SK-N-SH (cell line): ENCODE data around the gene PKP4. TPM values are rescaled to one million over a fixed set of nuclear protein-coding genes. Genes with fewer than 3 reads are reported as not detected.
A peak's percentile ranks its signal among the peaks of the same experiment; 100 is the strongest.

Source experiments
- CTCF ChIA-PET: fragments of 300-600, 350-600 bp; formaldehyde crosslinking; extraction: SDS; loops from one replicate; lab custom pipeline; 2021; lab: Yijun Ruan, JAX
- POLR2A ChIA-PET: fragments of 350-600 bp; sonication (Branson Sonifier 250); formaldehyde crosslinking; extraction: SDS; loops from one replicate; lab custom pipeline; 2020; ENCODE audit warnings: antibody characterized with exemption, inconsistent platforms; lab: Yijun Ruan, JAX
- DNase-seq: peaks from one replicate; pipeline ENCODE4 v3.0.0; 2012
- H2AFZ ChIP-seq: fragments of 200-600 bp; sonication (generic); 2 replicates; pipeline ENCODE4 v1.8.1; 2016; ENCODE audit warnings: antibody characterized with exemption, mild to moderate bottlenecking, low read depth
- H3F3A ChIP-seq: fragments of 200-600 bp; sonication (generic); replicated peaks from 2 replicates; pipeline ENCODE3; 2016; ENCODE audit warnings: antibody characterized with exemption, mild to moderate bottlenecking; ENCODE audit not compliant: insufficient read depth
- H3K27ac ChIP-seq, 2 experiments: fragments of 200-500 bp in 1 of 2; fragments of 200-600 bp in 1 of 2; sonication (Bioruptor generic) in 1 of 2; sonication (generic), shearing (Covaris generic) in 1 of 2; 2 replicates each; pipeline versions ENCODE4 v1.5.1 to v1.6.1; 2014 to 2016; ENCODE audit warnings: low read depth in 2 of 2, inconsistent platforms in 1 of 2, low read length in 1 of 2, mild to moderate bottlenecking in 1 of 2, mixed read lengths in 1 of 2
- H3K27me3 ChIP-seq: fragments of 200-600 bp; sonication (generic), shearing (Covaris generic); 2 replicates; pipeline ENCODE4 v1.6.1; 2016; ENCODE audit warnings: mixed run types; ENCODE audit not compliant: insufficient read depth
- H3K36me3 ChIP-seq, 2 experiments: fragments of 200-500 bp in 1 of 2; fragments of 200-600 bp in 1 of 2; sonication (Bioruptor generic) in 1 of 2; sonication (generic) in 1 of 2; replicated peaks in 1 of 2; 2 replicates each; pipeline versions ENCODE3 to v1.5.1; 2014 to 2016; ENCODE audit warnings: low read length in 1 of 2, mild to moderate bottlenecking in 1 of 2; ENCODE audit not compliant: insufficient read depth in 2 of 2, control insufficient read depth in 1 of 2
- H3K4me1 ChIP-seq, 2 experiments: fragments of 200-500 bp in 1 of 2; fragments of 200-600 bp in 1 of 2; sonication (Bioruptor generic) in 1 of 2; sonication (generic), shearing (Covaris generic) in 1 of 2; 2 replicates each; pipeline versions ENCODE4 v1.5.1 to v1.6.1; 2014 to 2016; ENCODE audit warnings: low read depth in 1 of 2, low read length in 1 of 2, mixed run types in 1 of 2; ENCODE audit not compliant: insufficient read depth in 2 of 2, control insufficient read depth in 1 of 2
- H3K4me2 ChIP-seq: fragments of 200-600 bp; sonication (generic), shearing (Covaris generic); 2 replicates; pipeline ENCODE4 v1.6.1; 2017; ENCODE audit warnings: mixed run types
- H3K4me3 ChIP-seq, 2 experiments: fragments of 200-500 bp in 1 of 2; fragments of 200-600 bp in 1 of 2; sonication (Bioruptor generic) in 1 of 2; sonication (generic), shearing (Covaris generic) in 1 of 2; 2 replicates each; pipeline versions ENCODE4 v1.5.1 to v1.8.1; 2014 to 2016; ENCODE audit warnings: low read depth in 2 of 2, inconsistent platforms in 1 of 2, low read length in 1 of 2, mild to moderate bottlenecking in 1 of 2, mixed read lengths in 1 of 2, moderate library complexity in 1 of 2
- H3K79me2 ChIP-seq: fragments of 200-600 bp; sonication (generic); 2 replicates; pipeline ENCODE4 v1.8.1; 2017; ENCODE audit warnings: mild to moderate bottlenecking; ENCODE audit not compliant: insufficient read depth
- H3K9ac ChIP-seq: fragments of 200-600 bp; sonication (generic); 2 replicates; pipeline ENCODE4 v1.6.1; 2017; ENCODE audit warnings: mixed run types
- H3K9me2 ChIP-seq: fragments of 200-600 bp; sonication (generic); 2 replicates; pipeline ENCODE4 v1.6.1; 2017; ENCODE audit warnings: mixed run types
- H3K9me3 ChIP-seq: fragments of 200-600 bp; sonication (generic); 2 replicates; pipeline ENCODE4 v1.6.1; 2017; ENCODE audit warnings: mixed run types, mild to moderate bottlenecking, moderate library complexity
- H4K20me1 ChIP-seq: fragments of 200-600 bp; sonication (generic); 2 replicates; pipeline ENCODE4 v1.6.1; 2017; ENCODE audit warnings: mild to moderate bottlenecking, mixed run types; ENCODE audit not compliant: insufficient read depth
- ELF1 ChIP-seq: IDR thresholded peaks from 2 replicates; pipeline ENCODE4 v1.4.0; 2012
- EP300 ChIP-seq, 2 experiments: IDR thresholded peaks; 2 replicates each; pipeline versions ENCODE4 v1.4.0 to v1.6.1; 2012; ENCODE audit warnings: borderline replicate concordance in 1 of 2, low read depth in 1 of 2, low read length in 1 of 2
- EZH2phosphoT487 ChIP-seq: fragments of 200-600 bp; sonication (generic); IDR thresholded peaks from 2 replicates; pipeline ENCODE4 v1.6.1; 2017; ENCODE audit warnings: low read depth, mixed run types, mild to moderate bottlenecking, antibody characterized with exemption, moderate library complexity, borderline replicate concordance
- FOXJ3 ChIP-seq: sonication (generic); formaldehyde crosslinking; IDR thresholded peaks from 2 replicates; pipeline ENCODE4 v1.5.1; 2020; ENCODE audit warnings: mild to moderate bottlenecking, missing genetic modification reagents
- GABPA ChIP-seq: IDR thresholded peaks from 2 replicates; pipeline ENCODE4 v1.4.0; 2012; ENCODE audit warnings: low read depth, mild to moderate bottlenecking
- GATA2 ChIP-seq: sonication (generic); formaldehyde crosslinking; IDR thresholded peaks from 2 replicates; pipeline ENCODE4 v1.5.0; 2020; ENCODE audit warnings: mild to moderate bottlenecking, missing genetic modification reagents
- JUND ChIP-seq: IDR thresholded peaks from 2 replicates; pipeline ENCODE4 v1.4.0; 2012
- MEF2A ChIP-seq: IDR thresholded peaks from 2 replicates; pipeline ENCODE4 v1.4.0; 2012; ENCODE audit warnings: low read depth, borderline replicate concordance
- MXI1 ChIP-seq: IDR thresholded peaks from 2 replicates; pipeline ENCODE4 v1.6.1; 2012; ENCODE audit warnings: mild to moderate bottlenecking, low read depth, low read length, improper control_type of control experiment
- NFIC ChIP-seq: IDR thresholded peaks from 2 replicates; pipeline ENCODE4 v1.4.0; 2012; ENCODE audit warnings: borderline replicate concordance
- NRF1 ChIP-seq: IDR thresholded peaks from 2 replicates; pipeline ENCODE4 v1.6.1; 2012; ENCODE audit warnings: low read depth, mild to moderate bottlenecking, low read length
- POLR2AphosphoS5 ChIP-seq: IDR thresholded peaks from 2 replicates; pipeline ENCODE4 v1.6.1; 2012; ENCODE audit warnings: low read depth, low read length
- REST ChIP-seq: IDR thresholded peaks from 2 replicates; pipeline ENCODE4 v1.6.1; 2012; ENCODE audit warnings: mild to moderate bottlenecking, low read depth, low read length, moderate library complexity
- RFX5 ChIP-seq: IDR thresholded peaks from 2 replicates; pipeline ENCODE4 v1.6.1; 2012; ENCODE audit warnings: mild to moderate bottlenecking, improper control_type of control experiment, low read length
- RXRA ChIP-seq: IDR thresholded peaks from 2 replicates; pipeline ENCODE4 v1.4.0; 2012; ENCODE audit warnings: low read depth, mild to moderate bottlenecking, borderline replicate concordance
- TCF12 ChIP-seq: IDR thresholded peaks from 2 replicates; pipeline ENCODE4 v1.4.0; 2012
- YY1 ChIP-seq: IDR thresholded peaks from 2 replicates; pipeline ENCODE4 v1.4.0; 2012; ENCODE audit warnings: low read depth, mild to moderate bottlenecking
- ZBTB33 ChIP-seq: IDR thresholded peaks from 2 replicates; pipeline ENCODE4 v1.4.0; 2012; ENCODE audit warnings: low read depth, borderline replicate concordance
- WGBS: methylation state at CpG from one replicate; pipeline ENCODE4 v1.1.6; 2017; ENCODE audit warnings: low lambda C conversion rate; 5-methylcytosine and 5-hydroxymethylcytosine counted together
- polyA plus RNA-seq, 3 experiments: library from polyadenylated mRNA; depleted of rRNA; stranded (reverse); fragments of >200 nt; gene quantifications; 2 replicates each; pipeline ENCODE4 v1.2.3, GENCODE V29; 2012

PKP4 gene
- polyA plus RNA-seq, 1 of the 3 experiments (the other 2 are of a cell fraction), result 10.9 TPM

DNA sequence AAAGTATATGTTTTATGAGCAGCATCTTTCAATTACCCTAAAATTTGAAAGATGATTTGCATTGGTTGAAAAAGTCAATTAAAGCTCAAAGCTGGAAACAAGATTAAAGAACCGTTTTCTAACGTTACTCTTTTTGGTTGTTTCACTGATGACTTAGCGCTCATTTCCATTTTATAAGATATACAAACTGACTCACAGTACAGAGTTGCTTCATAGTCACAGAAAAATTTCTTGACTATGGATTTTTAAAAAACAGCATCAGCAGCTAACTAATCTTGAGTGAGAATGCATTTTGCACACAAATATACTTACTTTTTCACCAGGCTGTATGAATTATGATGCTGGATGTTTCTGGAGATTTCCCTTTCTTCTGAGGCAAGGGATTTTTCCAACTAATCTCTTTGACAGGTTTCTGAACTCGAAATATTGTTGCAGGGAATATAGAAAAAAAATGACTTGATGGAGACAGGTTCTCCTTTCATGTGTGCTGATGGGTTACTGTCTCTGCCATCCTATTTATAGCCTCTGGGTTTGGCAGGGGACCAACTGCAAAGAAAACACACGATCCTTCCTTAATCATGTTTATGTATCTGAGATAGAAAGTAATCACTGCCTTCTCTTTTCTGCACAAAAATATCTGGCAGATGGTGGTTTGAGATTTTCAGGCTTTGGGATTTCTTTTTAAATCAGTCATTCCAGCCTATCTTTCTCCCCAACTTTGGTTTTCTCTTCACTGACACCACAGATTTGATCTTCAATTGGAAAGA, 209.0 kb downstream of the PKP4 start:
- no peaks in the 10 kb centered on the region for H3K27me3 ChIP-seq
- peaks cover 22% of the 10 kb centered on the region for H3F3A ChIP-seq
- POLR2A ChIA-PET, result no interaction called here
- H3K9me3 ChIP-seq, result no peaks in the 10 kb centered on the region
- H3K4me1 ChIP-seq, result peaks cover 25 to 33% of the 10 kb centered on the region in 2 experiments
- no peaks in the 10 kb centered on the region for H3K79me2 ChIP-seq
- H2AFZ ChIP-seq, result no peak overlapping the region
- H3K4me2 ChIP-seq, result peak overlapping the region; percentile 31; the same call in 1 of the 2 replicates
- H3K36me3 ChIP-seq, result peaks cover 0 to 43% of the 10 kb centered on the region in 2 experiments
- TF ChIP-seq MXI1, result no peak
- TF ChIP-seq FOXJ3 (CRISPR knock-in tag), result peak; percentile 46; the same call in 1 of the 2 replicates
- no peak for TF ChIP-seq GABPA
- no peak for TF ChIP-seq RFX5
- TF ChIP-seq EP300 (IDR thresholded peaks at IDR 0.05; ENCODE audit: borderline replicate concordance in 1 of 2, low read depth in 1 of 2, low read length in 1 of 2), result peak in 1 of 2 experiments; percentile 46; a peak in 1 of 4 replicates
- no peak for TF ChIP-seq ELF1
- TF ChIP-seq GATA2 (CRISPR knock-in tag), result peak; percentile 85
- no peak for TF ChIP-seq JUND
- peak; percentile 23; the same call in 1 of the 2 replicates for TF ChIP-seq NFIC
- TF ChIP-seq ZBTB33, result no peak
- TF ChIP-seq REST, result no peak
- 0 out of 2 replicates have a peak, but pooled peaks have one; percentile 17 for TF ChIP-seq POLR2AphosphoS5
- no peak for TF ChIP-seq EZH2phosphoT487
- no peak for TF ChIP-seq YY1
- no peak for TF ChIP-seq NRF1
- no peak for TF ChIP-seq RXRA
- TF ChIP-seq TCF12, result 0 out of 2 replicates have a peak, but pooled peaks have one; percentile 8
- TF ChIP-seq MEF2A, result peak; percentile 16; the same call in 1 of the 2 replicates
- TF ChIP-seq, all 33 proteins: peak for 7
- Histone ChIP-seq H3K27ac (peak overlapping the region; percentile 26 to 28; a peak in 3 of 4 replicates), H3K4me3 (no peak overlapping the region), H4K20me1 (no peaks in the 10 kb centered on the region), H3K9ac (no peak overlapping the region), H3K9me2 (no peaks in the 10 kb centered on the region)
- 49% methylated on average over 5 of the region's 5 CpGs for WGBS
- CTCF ChIA-PET, result interaction anchor here (1.0 to 1.4 kb wide), 3 partner anchors 18 to 642 kb away, joined by 3 to 4 read pairs (median 4); no protein-coding TSS in a partner anchor
- peak; percentile 49 for DNase-seq
